ENCODE data around the gene CAPN12.
"Not testable (repeated sequence)": the region's sequence is repeated elsewhere in the genome, so short reads cannot be mapped to it uniquely, and the experiment has no call there.

CAPN12 gene

DNA sequence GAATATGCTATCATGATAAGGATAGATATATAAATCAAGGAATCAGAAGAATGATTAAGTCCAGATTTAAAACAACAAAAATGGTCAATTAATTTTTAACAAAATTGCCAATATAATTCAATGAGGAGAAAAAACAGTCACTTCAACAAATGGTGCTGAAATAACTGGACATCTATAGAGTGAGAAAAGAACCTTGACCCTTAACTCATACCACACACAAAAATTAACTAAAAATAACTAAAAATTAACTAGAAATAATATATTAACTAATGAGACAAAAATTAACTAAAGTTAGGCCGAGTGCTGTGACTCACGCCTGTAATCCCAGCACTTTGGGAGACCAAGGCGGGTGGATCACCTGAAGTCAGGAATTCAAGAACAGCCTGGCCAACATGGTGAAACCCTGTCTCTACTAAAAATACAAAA is 19.5 kb upstream of the CAPN12 start:
- H3K27me3 ChIP-seq (ENCODE audit: control insufficient read depth, insufficient read depth, low read length), result no peaks in the 10 kb centered on the region
- no peaks in the 10 kb centered on the region for H3K36me3 ChIP-seq (ENCODE audit: control insufficient read depth, insufficient read depth, low read length)
- no peaks in the 10 kb centered on the region for H3K4me1 ChIP-seq (ENCODE audit: control insufficient read depth, insufficient read depth, low read length)
- H3K9ac ChIP-seq (ENCODE audit: low read length), result no peak overlapping the region
- no peak overlapping the region for H3K4me3 ChIP-seq (ENCODE audit: low read length)
- no peak overlapping the region for H3K27ac ChIP-seq (ENCODE audit: low read depth, low read length)

DNA sequence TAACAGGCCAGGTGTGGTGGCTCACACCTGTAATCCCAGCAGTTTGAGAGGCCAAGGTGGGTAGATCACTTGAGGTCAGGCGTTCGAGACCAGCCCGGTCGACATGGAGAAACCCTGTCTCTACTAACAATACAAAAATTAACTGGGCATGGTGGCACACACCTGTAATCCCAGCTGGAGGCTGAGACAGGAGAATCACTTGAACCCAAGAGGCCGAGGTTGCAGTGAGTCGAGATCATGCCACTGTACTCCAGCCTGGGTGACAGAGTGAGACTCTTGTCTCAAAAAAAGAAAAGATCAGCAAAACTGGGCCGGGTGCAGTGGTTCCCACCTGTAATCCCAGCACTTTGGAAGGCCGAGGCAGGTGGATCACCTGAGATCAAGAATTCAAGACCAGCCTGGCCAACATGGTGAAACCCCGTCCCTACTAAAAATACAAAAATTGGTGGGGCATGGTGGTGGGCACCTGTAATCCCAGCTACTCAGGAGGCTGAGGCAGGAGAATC is 17.7 kb upstream of the CAPN12 start:
- H3K27me3 ChIP-seq (ENCODE audit: control insufficient read depth, insufficient read depth, low read length); H3K9ac ChIP-seq (ENCODE audit: low read length); H3K4me1 ChIP-seq (ENCODE audit: control insufficient read depth, insufficient read depth, low read length); H3K4me3 ChIP-seq (ENCODE audit: low read length); H3K36me3 ChIP-seq (ENCODE audit: control insufficient read depth, insufficient read depth, low read length); H3K27ac ChIP-seq (ENCODE audit: low read depth, low read length): not testable (repeated sequence)

DNA sequence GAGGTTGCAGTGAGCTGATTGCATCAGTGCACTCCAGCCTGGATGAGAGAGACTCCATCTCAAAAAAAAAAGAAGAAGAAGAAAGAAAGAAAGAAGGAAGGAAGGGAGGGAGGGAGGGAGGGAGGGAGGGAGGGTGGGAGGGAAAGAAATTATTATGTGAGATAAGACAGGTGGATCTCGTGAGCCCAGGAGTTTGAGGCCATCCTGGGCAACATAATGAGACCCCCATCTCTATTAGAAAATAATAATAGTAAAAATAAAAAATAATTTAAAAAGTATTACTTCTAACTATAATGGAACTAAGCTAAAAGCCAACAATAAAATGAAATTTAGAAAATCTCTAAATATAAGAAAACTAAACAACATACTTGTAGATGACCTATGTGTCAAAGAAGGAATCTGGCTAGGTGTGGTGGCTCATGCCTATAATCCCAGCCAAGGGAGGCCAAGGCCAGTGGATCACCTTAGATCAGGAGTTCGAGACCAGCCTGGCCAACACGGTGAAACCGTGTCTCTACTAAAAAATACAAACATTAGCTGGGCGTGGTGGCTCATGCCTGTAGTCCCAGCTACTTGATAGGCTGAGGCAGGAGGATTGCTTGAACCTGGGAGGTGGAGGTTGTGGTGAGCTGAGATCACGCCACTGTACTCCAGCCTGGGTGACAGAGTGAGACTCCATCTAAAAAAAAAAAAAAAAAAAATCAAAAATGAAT is 16.7 kb upstream of the CAPN12 start:
- not testable (repeated sequence) for H3K9ac ChIP-seq (ENCODE audit: low read length); H3K27ac ChIP-seq (ENCODE audit: low read depth, low read length); H3K4me3 ChIP-seq (ENCODE audit: low read length); H3K36me3 ChIP-seq (ENCODE audit: control insufficient read depth, insufficient read depth, low read length); H3K27me3 ChIP-seq (ENCODE audit: control insufficient read depth, insufficient read depth, low read length); H3K4me1 ChIP-seq (ENCODE audit: control insufficient read depth, insufficient read depth, low read length)

DNA sequence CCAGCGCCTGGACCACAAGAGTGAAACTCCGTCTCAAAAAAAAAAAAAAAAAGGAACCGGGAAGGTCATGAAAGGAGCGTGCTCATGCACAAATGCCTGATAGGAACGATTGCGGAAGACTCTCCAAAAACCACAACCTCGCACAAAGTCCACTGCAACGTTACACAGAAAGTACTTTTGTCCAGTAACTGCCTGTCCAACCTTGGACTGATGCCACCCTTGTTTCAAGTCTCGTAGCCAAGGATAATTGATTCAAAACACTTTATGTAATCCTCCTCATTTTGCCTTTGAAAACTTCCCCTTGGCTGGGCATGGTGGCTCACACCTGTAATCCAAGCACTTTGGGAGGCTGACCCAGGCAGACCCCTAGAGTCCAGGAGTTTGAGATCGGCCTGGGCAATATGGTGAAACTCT is 15.3 kb upstream of the CAPN12 start:
- Histone ChIP-seq H3K27ac (ENCODE audit: low read depth, low read length) (no peak overlapping the region), H3K4me1 (ENCODE audit: control insufficient read depth, insufficient read depth, low read length) (no peaks in the 10 kb centered on the region), H3K36me3 (ENCODE audit: control insufficient read depth, insufficient read depth, low read length) (no peaks in the 10 kb centered on the region), H3K4me3 (ENCODE audit: low read length) (no peak overlapping the region), H3K27me3 (ENCODE audit: control insufficient read depth, insufficient read depth, low read length) (no peaks in the 10 kb centered on the region), H3K9ac (ENCODE audit: low read length) (no peak overlapping the region)

DNA sequence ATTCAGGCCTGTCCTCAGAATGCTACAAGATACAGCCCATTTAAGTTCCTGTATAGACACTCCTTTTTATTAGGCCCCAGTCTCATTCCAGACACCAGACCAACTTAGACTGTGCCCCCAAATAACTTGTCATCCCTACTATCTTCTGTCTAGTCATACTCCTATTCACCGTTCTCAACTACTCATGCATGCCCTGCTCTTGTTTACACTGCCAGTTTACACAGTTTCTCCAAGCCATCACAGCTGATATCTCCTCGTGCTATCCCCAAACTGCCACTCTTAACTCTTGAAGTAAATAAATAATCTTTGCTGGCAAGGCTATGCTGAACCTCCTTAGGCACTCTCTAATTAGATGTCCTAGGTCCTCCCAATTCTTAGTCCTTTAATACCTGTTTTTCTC is 9.9 kb upstream of the CAPN12 start:
- H3K36me3 ChIP-seq (ENCODE audit: control insufficient read depth, insufficient read depth, low read length); H3K9ac ChIP-seq (ENCODE audit: low read length); H3K27me3 ChIP-seq (ENCODE audit: control insufficient read depth, insufficient read depth, low read length); H3K4me1 ChIP-seq (ENCODE audit: control insufficient read depth, insufficient read depth, low read length); H3K4me3 ChIP-seq (ENCODE audit: low read length); H3K27ac ChIP-seq (ENCODE audit: low read depth, low read length): not testable (repeated sequence)

DNA sequence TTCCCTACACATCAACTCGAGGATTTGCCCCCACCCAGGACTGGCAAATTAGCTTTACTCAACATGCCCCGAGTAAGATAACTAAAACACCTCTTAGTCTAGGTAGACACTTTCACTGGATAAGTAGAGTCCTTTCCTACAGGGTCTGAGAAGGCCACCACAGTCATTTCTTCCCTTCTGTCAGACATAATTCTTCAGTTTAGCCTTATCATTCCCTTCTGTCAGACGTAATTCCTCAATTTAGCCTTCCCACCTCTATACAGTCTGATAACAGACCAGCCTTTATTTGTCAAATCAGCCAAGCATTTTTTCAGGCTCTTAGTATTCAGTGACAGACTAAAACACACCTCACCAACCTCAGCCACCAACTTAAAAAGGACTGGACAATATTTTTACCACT is 9.5 kb upstream of the CAPN12 start:
- H3K4me1 ChIP-seq (ENCODE audit: control insufficient read depth, insufficient read depth, low read length); H3K27ac ChIP-seq (ENCODE audit: low read depth, low read length); H3K9ac ChIP-seq (ENCODE audit: low read length); H3K4me3 ChIP-seq (ENCODE audit: low read length); H3K36me3 ChIP-seq (ENCODE audit: control insufficient read depth, insufficient read depth, low read length); H3K27me3 ChIP-seq (ENCODE audit: control insufficient read depth, insufficient read depth, low read length): not testable (repeated sequence)

DNA sequence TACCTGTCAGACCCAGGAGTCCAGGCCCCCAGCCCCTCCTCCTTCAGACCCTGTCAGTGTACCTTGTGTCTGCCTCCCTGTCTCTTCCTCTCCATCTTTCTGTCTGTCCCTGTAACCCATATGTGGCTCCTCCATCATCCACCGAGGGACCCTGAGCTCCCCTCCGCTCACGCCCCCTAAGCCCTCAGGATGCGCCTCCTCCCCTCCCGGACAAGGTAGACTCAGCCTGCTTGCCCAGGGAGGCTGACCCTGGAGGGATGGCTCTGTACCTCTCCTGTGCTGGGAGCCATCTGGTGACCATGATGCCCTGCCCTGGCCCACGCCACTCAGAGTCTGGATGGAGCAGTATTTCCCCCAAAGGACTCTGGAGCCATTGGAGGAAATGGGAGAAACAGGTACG is 1.0 kb upstream of the CAPN12 start:
- Histone ChIP-seq H3K27me3 (ENCODE audit: control insufficient read depth, insufficient read depth, low read length) (no peaks in the 10 kb centered on the region), H3K9ac (ENCODE audit: low read length) (no peak overlapping the region), H3K36me3 (ENCODE audit: control insufficient read depth, insufficient read depth, low read length) (no peaks in the 10 kb centered on the region), H3K4me3 (ENCODE audit: low read length) (no peak overlapping the region), H3K27ac (ENCODE audit: low read depth, low read length) (no peak overlapping the region), H3K4me1 (ENCODE audit: control insufficient read depth, insufficient read depth, low read length) (no peaks in the 10 kb centered on the region)

DNA sequence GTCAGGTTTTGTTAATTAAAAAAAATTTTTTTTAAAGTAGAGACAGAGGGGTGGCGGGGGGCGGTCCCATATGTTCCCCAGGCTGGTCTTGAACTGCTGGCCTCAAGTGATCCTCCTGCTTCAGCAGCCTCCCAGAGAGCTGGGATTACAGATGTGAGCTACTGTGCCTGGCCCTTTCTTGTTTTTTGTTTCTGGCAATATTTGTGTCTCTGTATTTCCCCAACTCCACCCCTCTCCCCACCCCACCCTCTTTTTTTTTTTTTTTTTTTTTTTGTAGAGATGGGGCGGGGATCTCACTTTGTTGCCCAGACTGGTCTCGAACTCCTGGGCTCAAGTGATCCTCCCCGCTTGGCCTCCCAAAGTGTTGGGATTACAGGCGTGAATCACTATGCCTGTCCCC is 600 bp upstream of the CAPN12 start:
- Histone ChIP-seq H3K27ac (ENCODE audit: low read depth, low read length) (no peak overlapping the region), H3K27me3 (ENCODE audit: control insufficient read depth, insufficient read depth, low read length) (no peaks in the 10 kb centered on the region), H3K4me3 (ENCODE audit: low read length) (no peak overlapping the region), H3K9ac (ENCODE audit: low read length) (no peak overlapping the region), H3K4me1 (ENCODE audit: control insufficient read depth, insufficient read depth, low read length) (no peaks in the 10 kb centered on the region), H3K36me3 (ENCODE audit: control insufficient read depth, insufficient read depth, low read length) (no peaks in the 10 kb centered on the region)

DNA sequence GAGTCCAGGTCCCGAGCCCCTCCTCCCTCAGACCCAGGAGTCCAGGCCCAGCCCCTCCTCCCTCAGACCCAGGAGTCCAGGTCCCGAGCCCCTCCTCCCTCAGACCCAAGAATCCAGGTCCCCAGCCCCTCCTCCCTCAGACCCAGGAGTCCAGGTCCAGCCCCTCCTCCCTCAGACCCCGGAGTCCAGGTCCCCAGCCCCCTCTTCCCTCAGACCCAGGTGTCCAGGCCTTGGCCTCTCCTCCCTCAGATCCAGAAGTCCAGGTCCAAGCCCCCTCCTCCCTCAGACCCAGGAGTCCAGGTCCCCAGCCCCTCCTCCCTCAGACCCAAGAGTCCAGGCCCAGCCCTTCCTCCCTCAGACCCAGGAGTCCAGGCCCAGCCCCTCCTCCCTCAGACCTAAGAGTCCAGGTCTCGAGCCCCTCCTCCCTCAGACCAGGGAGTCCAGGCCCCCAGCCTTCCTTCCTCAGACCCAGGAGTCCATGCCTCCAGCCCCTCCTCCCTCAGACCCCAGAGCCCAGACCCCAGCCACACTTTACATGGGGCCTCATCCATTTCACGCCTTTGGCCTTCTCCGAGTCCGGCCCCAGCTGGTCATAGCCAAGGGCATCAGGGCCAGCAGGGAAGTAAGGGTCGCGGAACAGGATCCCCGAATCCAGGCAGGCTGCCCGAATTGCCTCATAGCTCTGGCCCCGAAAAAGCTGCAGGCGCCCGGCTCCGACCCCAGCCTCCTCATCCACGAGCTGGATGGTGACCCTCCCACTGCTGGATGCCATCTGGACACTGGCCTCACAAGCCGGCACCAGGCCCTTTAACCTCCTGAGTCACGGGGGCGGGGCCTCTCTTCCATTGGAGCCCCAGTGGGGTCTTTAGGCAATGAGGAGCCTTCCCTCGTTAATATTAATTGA is 628 bp downstream of the CAPN12 start:
- H3K4me1 ChIP-seq (ENCODE audit: control insufficient read depth, insufficient read depth, low read length), result no peaks in the 10 kb centered on the region
- no peaks in the 10 kb centered on the region for H3K27me3 ChIP-seq (ENCODE audit: control insufficient read depth, insufficient read depth, low read length)
- no peaks in the 10 kb centered on the region for H3K36me3 ChIP-seq (ENCODE audit: control insufficient read depth, insufficient read depth, low read length)
- H3K27ac ChIP-seq (ENCODE audit: low read depth, low read length), result no peak overlapping the region
- no peak overlapping the region for H3K9ac ChIP-seq (ENCODE audit: low read length)
- H3K4me3 ChIP-seq (ENCODE audit: low read length), result no peak overlapping the region

DNA sequence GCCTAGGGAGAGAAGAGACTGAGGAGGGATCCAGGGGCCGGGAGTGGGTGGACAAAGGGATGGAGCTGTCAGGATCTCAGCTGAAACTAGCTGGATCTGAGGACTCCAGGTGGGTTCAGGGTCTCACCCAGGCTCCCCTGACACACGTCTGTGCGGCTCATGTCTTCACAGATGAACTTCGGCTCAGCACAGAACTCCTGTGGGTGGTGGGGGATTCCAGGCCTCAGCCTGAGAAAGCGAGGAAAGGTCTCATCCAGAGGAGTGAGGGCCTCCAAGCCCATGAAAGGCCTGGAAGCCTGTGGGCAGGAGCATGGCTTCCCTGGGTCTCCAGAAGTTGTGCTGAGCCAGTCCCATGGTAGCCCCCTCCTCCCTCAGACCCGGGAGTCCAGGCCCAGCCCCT is 1.4 kb downstream of the CAPN12 start:
- Histone ChIP-seq H3K4me1 (ENCODE audit: control insufficient read depth, insufficient read depth, low read length) (no peaks in the 10 kb centered on the region), H3K27me3 (ENCODE audit: control insufficient read depth, insufficient read depth, low read length) (no peaks in the 10 kb centered on the region), H3K4me3 (ENCODE audit: low read length) (no peak overlapping the region), H3K36me3 (ENCODE audit: control insufficient read depth, insufficient read depth, low read length) (no peaks in the 10 kb centered on the region), H3K9ac (ENCODE audit: low read length) (no peak overlapping the region), H3K27ac (ENCODE audit: low read depth, low read length) (no peak overlapping the region)

DNA sequence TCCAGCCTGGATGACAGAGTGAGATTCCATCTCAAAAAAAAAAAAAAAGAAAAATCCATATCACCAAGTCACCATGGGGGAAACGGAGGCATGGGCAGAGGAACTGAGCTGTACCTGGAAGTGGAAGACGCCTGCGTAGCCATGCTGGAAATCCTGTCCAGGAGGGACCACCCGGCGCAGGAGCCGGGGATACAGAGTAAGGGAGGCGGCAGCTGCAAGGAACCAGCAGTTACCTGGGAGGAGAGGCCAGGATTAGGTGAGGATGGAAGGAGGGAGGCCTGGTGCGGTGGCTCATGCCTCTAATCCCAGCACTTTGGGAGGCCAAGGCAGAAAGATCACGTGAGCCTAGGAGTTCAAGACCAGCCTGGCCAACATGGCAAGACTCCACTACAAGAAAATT is 2.0 kb downstream of the CAPN12 start:
- Histone ChIP-seq H3K4me1 (ENCODE audit: control insufficient read depth, insufficient read depth, low read length) (no peaks in the 10 kb centered on the region), H3K27me3 (ENCODE audit: control insufficient read depth, insufficient read depth, low read length) (no peaks in the 10 kb centered on the region), H3K4me3 (ENCODE audit: low read length) (no peak overlapping the region), H3K9ac (ENCODE audit: low read length) (no peak overlapping the region), H3K36me3 (ENCODE audit: control insufficient read depth, insufficient read depth, low read length) (no peaks in the 10 kb centered on the region), H3K27ac (ENCODE audit: low read depth, low read length) (no peak overlapping the region)

DNA sequence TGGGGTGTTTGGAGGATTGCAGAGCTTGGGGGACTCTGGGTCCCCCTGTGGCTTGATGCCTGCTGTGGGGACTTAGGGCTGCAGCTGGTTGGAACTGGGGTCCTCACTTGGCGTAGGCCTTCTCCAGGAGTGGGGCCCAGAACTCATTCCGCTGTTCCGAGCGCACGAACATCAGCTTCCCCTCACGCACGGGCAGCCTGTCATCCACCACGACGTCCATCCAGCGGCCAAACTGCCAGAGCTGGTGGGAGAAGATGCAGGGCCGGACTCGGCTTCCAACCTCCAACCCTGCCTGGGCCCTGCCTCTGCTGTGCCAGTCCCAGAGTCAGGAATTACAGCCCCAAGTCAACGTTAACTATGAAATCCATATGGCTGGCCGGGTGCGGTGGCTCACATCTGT is 2.6 kb downstream of the CAPN12 start:
- no peak overlapping the region for H3K4me3 ChIP-seq (ENCODE audit: low read length)
- H3K27me3 ChIP-seq (ENCODE audit: control insufficient read depth, insufficient read depth, low read length), result no peaks in the 10 kb centered on the region
- no peaks in the 10 kb centered on the region for H3K36me3 ChIP-seq (ENCODE audit: control insufficient read depth, insufficient read depth, low read length)

DNA sequence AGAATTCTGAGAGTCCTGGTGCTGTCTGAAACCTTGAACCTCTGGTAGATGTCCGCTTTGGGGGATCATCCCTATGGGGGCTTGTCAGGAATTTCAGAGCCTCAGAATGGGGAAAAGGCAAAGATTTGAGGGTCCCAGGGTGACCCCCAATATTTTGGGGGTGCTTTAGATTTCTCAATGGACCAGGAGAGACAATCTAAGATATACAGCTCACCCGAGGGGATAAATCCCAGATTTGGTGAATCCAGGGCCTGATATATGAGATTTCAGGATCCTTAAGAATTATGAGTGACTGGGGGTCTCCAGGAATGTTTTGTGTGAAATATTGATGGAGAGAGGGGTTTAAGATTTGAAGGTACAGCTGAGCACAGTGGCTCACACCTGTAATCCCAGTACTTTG is 3.3 kb downstream of the CAPN12 start:
- Histone ChIP-seq H3K4me1 (ENCODE audit: control insufficient read depth, insufficient read depth, low read length) (no peaks in the 10 kb centered on the region), H3K27me3 (ENCODE audit: control insufficient read depth, insufficient read depth, low read length) (no peaks in the 10 kb centered on the region), H3K36me3 (ENCODE audit: control insufficient read depth, insufficient read depth, low read length) (no peaks in the 10 kb centered on the region), H3K9ac (ENCODE audit: low read length) (no peak overlapping the region), H3K27ac (ENCODE audit: low read depth, low read length) (no peak overlapping the region), H3K4me3 (ENCODE audit: low read length) (no peak overlapping the region)

More for the DNA sequence above, 2.6 kb downstream of the CAPN12 start:
- Histone ChIP-seq H3K9ac (ENCODE audit: low read length) (no peak overlapping the region), H3K4me1 (ENCODE audit: control insufficient read depth, insufficient read depth, low read length) (no peaks in the 10 kb centered on the region), H3K27ac (ENCODE audit: low read depth, low read length) (no peak overlapping the region)
